ENCODE data around the gene PCDHGA4.
"Not testable (repeated sequence)": the region's sequence is repeated elsewhere in the genome, so short reads cannot be mapped to it uniquely, and the experiment has no call there.

The PCDHGA4 gene

DNA sequence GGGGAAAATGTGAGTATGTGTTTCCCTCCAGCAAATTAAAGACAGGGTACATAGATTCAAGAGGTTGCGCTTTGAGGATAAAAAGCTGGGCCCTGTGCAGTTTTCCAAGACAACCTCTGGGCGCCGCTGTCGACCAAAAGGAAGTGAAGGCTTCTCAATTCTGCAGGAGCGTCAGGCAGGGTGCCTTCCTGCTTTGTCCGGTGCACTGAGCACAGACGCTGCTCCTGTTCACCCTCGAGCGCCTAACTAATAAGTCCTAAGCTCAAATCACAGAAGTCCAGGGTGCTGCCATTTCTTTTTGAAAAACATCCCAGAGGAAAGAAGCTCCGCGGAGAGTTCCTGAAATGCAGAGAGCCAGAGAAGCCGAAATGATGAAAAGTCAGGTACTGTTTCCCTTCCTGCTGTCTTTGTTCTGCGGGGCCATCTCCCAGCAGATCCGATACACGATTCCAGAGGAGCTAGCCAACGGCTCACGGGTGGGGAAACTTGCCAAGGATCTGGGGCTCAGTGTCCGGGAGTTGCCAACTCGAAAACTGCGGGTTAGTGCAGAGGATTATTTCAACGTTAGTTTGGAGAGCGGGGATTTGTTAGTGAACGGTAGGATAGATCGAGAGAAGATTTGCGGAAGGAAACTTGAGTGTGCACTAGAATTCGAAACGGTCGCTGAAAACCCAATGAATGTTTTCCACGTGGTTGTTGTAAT is 4.8 kb upstream of the PCDHGA4 start, which contains the start of gene PCDHGB1:
Gene PCDHGB1, plus strand, starts transcription at position 183 of the 703 bp plus-strand sequence. Its CDS starts 162 bp downstream, at position 345.
- DNase-seq = peak; percentile 76

DNA sequence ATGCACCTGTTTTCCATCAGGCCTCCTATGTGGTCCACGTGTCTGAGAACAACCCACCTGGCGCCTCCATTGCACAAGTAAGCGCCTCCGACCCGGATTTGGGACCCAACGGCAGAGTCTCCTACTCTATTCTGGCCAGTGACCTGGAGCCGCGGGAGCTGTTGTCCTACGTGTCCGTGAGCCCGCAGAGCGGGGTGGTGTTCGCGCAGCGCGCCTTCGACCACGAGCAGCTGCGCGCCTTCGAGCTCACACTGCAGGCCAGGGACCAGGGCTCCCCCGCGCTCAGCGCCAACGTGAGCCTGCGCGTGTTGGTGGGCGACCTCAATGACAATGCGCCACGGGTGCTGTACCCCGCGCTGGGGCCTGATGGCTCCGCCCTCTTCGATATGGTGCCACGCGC is 3.2 kb upstream of the PCDHGA4 start:
- DNase-seq = no peak

DNA sequence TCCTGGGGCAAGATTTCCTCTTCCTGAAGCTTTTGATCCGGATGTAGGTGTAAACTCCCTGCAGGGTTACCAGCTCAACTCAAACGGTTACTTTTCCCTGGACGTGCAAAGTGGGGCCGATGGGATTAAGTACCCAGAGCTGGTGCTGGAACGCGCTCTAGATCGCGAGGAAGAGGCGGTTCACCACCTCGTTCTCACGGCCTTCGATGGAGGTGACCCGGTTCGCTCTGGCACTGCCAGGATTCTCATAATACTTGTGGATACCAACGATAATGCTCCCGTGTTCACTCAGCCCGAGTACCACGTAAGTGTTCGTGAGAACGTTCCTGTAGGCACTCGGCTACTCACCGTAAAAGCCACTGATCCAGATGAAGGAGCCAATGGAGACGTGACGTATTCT is 820 bp downstream of the PCDHGA4 start:
- DNase-seq = no peak

DNA sequence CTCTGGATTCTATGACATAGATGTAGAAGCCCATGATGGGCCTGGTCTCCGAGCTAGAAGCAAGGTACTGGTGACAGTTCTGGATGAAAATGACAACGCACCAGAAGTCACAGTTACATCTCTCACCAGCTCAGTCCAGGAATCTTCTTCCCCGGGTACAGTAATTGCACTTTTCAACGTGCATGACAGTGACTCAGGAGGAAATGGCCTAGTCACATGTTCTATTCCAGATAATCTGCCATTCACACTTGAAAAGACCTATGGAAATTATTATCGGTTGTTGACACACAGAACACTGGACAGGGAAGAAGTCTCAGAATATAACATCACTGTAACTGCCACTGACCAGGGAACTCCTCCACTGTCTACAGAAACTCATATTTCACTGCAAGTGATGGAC is 1.3 kb downstream of the PCDHGA4 start:
- no peak for DNase-seq

DNA sequence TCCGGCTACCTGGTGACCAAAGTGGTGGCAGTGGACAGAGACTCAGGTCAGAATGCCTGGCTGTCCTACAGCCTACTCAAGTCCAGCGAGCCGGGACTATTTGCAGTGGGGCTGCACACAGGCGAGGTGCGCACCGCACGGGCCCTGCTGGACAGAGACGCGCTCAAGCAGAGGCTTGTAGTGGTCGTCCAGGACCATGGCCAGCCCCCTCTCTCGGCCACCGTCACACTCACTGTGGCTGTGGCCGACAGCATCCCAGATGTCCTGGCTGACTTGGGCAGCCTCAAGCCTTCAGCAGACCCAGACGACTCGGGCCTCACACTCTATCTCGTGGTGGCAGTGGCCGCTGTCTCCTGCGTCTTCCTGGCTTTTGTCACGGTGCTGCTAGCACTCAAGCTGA is 2.1 kb downstream of the PCDHGA4 start:
- DNase-seq = no peak

DNA sequence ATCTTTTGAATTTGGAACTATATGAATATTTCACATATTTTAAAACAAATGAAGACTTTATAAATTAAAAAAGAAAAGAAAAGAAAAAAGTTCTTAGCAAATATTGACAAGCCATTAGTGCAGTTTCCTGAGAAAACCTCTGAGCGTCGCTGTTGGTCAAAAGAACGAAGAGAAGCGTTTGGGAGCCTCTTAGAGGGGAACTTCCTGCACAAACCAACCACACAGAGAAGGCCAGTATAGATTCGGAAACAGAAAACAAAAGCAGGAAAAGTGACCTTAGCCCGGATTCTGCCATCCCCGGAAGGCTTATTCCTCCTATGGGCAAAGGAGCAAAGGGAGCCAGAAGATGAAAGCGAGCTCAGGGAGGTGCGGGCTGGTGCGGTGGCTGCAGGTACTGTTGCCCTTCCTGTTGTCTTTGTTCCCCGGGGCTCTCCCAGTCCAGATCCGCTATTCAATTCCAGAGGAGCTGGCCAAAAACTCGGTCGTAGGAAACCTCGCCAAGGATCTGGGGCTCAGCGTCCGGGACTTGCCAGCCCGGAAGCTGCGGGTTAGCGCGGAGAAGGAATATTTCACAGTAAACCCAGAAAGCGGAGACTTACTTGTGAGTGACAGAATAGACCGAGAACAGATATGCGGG is 5.1 kb downstream of the PCDHGA4 start, which contains the start of gene PCDHGB2:
Gene PCDHGB2, plus strand, starts transcription at position 205 of the 637 bp plus-strand sequence. Its CDS starts 142 bp downstream, at position 347.
- DNase-seq = peak; percentile 68

DNA sequence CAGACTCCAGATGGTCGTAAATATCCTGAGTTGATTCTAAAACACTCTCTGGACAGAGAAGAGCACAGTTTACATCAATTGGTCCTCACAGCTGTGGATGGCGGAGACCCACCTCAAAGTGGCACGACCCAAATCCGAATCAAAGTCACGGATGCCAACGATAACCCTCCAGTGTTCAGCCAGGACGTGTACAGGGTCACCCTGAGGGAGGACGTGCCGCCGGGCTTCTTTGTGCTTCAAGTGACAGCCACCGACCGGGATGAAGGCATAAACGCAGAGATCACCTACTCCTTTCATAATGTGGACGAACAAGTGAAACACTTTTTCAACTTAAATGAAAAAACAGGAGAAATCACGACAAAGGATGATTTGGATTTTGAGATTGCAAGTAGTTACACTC is 5.9 kb downstream of the PCDHGA4 start:
- no peak for DNase-seq

DNA sequence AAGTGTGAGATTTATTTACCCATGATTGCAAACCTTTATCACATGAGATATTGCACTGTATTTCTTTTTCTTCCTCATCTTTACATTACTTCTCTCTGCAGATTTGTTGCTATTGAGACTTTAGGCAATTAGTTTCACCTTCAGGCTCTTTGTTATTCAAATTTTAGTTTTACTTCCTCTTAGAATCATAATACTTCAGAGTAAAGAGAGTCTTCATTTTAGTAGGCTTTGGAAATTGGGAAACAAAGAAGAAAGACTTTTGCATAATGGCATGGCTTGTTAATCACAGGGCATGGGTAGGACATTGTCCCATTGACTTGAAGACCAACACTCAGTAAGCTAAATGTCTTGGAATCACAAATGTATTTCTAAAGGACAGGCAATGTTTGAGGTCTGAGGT is 7.9 kb downstream of the PCDHGA4 start:
- no peak for DNase-seq

DNA sequence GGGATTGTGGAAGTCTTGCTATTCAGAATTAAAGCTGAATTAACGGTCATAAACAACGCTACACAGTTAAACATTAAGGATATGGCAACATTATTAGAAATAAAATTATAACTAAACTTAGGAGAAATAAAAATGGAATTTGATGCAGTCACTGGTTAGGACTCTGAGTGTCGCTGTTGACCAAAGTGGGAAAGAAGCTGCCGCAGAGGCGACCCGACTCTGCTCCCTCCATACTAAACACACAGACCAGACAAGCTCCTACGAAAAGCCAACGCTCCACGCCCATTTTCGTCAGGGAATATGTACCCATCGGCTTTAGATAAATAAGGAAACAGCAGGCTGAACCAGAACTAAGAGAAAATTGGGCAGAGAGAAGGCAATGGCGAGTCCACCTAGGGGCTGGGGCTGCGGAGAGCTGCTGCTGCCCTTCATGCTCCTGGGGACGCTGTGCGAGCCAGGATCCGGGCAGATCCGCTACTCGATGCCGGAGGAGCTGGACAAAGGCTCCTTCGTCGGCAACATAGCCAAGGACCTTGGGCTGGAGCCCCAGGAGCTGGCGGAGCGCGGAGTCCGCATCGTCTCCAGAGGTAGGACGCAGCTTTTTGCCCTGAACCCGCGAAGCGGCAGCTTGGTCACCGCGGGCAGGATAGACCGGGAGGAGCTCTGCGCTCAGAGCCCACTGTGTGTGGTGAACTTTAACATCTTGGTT is 9.3 kb downstream of the PCDHGA4 start, which contains the start of gene PCDHGA5:
Gene PCDHGA5, plus strand, starts transcription at position 211 of the 709 bp plus-strand sequence. Its CDS starts 169 bp downstream, at position 380.
- peak; percentile 21 for DNase-seq

DNA sequence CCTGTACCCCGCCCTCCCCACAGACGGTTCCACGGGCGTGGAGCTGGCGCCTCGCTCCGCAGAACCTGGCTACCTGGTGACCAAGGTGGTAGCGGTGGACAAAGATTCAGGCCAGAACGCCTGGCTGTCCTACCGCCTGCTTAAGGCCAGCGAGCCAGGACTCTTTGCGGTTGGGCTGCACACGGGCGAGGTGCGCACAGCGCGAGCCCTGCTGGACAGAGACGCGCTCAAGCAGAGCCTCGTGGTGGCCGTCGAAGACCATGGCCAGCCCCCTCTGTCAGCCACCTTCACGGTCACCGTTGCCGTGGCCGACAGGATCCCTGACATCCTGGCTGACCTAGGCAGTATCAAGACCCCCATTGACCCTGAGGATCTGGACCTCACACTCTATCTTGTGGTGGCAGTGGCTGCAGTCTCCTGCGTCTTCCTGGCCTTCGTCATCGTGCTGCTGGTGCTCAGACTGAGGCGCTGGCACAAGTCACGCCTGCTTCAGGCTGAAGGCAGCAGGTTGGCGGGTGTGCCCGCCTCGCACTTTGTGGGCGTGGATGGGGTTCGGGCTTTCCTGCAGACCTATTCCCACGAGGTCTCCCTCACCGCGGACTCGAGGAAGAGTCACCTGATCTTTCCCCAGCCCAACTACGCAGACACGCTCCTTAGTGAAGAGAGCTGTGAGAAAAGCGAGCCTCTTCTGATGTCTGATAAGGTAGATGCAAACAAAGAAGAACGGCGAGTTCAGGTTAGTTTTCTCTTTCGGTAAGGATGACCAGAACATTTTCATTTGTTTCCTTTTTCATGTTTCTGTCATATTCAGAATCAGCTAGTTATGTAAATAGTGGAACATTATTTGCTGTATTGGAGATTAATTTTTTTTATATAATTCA is 11.4 kb downstream of the PCDHGA4 start:
- DNase-seq = no peak

DNA sequence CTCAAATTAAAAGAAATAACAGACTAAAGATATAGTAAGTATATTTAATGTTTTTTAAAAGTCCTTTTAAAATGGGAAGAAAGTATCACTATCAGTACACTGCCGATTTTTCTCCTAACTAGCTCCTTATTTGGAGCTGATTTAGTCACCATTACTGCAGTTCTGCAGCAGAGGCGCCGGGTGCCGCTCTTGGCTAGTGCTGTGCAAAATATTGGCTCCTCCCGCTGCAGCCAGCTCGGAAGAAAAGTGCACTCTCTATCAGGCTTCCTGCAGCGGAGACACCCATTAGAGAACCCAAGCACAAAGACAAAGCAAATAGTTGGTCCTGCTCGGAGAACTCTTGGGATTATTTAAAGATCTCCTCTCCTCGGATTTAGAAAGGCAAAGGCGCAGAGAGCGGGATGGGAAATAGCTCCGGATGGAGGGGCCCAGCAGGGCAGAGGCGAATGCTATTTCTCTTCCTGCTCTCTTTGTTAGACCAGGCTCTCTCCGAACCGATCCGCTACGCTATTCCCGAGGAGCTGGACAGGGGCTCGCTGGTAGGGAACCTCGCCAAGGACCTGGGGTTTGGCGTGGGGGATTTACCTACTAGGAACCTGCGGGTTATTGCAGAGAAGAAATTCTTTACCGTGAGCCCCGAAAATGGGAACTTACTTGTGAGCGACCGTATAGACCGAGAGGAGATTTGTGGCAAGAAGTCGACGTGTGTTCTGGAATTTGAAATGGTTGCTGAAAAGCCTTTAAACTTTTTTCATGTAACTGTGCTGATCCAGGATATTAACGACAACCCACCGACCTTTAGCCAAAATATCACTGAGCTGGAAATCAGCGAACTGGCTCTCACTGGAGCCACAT is 15.4 kb downstream of the PCDHGA4 start, which contains the start of gene PCDHGB3:
Gene PCDHGB3, plus strand, starts transcription at position 249 of the 855 bp plus-strand sequence. Its CDS starts 153 bp downstream, at position 402.
- peak; percentile 71 for DNase-seq

DNA sequence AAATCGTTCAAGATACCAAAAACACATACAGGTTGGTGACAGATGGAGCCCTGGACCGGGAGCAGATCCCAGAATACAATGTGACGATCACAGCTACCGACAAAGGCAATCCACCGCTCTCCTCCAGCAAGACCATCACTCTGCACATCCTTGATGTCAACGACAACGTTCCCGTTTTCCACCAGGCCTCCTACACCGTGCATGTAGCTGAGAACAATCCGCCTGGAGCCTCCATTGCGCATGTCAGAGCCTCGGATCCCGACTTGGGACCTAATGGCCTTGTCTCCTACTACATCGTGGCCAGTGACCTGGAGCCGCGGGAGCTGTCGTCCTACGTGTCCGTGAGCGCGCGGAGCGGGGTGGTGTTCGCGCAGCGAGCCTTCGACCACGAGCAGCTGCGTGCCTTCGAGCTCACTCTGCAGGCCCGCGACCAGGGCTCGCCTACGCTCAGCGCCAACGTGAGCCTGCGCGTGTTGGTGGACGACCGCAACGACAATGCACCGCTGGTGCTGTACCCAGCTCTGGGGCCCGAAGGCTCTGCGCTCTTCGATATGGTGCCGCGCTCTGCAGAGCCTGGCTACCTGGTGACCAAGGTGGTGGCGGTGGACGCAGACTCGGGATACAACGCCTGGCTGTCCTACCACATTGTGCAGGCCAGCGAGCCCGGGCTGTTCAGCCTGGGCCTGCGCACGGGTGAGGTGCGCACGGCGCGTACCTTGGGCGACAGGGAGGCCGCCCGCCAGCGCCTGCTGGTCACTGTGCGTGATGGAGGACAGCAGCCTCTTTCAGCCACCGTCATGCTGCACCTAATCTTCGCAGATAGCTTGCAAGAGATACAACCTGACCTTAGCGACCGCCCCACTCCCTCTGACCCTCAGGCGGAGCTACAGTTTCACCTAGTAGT is 17.0 kb downstream of the PCDHGA4 start:
- DNase-seq = no peak

DNA sequence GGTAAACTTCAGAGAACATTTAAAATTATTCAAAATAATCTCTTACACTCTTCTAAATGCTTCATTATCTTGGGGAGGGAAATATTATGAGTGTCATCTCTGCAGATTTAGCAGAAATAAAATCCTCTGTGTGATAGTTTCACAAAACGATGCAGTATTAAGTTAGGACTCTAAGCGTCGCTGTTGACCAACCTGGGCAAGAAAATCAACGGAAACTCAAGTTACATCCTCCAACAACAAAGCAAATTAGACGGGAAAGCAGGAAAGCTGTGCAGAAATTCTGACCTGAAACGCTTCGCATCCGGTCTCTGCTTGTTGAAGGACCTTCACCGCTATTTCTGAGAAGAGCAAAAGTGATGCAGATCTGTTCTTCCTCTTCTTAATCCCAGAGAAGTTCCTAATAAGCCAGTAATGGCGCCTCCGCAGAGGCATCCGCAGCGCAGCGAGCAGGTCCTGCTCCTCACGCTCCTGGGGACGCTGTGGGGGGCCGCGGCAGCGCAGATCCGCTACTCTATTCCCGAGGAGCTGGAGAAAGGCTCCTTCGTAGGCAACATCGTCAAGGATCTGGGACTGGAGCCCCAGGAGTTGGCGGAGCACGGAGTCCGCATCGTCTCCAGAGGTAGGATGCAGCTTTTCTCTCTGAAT is 19.0 kb downstream of the PCDHGA4 start, which contains the start of gene PCDHGA6:
Gene PCDHGA6, plus strand, starts transcription at position 219 of the 645 bp plus-strand sequence. Its CDS starts 193 bp downstream, at position 412.
- peak; percentile 39 for DNase-seq

DNA sequence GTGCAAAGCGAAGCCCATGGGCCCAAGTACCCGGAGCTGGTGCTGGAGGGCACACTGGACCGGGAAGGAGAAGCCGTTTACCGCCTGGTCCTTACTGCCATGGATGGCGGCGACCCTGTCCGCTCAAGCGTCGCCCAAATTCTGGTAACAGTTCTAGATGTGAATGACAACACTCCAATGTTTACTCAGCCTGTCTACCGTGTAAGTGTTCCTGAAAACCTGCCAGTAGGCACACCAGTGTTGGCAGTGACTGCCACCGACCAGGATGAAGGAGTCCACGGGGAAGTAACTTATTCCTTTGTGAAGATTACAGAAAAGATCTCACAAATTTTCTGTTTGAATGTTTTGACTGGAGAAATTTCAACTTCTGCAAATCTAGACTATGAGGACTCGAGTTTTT is 19.8 kb downstream of the PCDHGA4 start:
- DNase-seq = no peak

DNA sequence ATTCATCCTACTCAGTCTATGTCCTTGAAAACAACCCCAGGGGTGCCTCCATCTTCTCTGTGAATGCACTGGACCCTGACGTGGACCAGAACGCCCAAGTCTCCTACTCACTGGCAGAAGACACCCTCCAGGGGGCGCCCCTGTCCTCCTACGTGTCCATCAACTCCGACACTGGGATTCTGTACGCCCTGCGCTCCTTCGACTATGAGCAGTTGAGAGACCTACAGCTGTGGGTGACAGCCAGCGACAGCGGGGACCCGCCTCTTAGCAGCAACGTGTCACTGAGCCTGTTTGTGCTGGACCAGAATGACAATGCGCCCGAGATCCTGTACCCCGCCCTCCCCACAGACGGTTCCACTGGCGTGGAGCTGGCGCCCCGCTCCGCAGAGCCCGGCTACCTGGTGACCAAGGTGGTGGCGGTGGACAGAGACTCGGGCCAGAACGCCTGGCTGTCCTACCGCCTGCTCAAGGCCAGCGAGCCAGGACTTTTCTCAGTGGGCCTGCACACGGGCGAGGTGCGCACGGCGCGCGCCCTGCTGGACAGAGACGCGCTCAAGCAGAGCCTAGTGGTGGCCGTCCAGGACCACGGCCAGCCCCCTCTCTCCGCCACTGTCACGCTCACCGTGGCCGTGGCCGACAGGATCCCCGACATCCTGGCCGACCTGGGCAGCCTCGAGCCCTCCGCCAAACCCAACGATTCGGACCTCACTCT is 20.8 kb downstream of the PCDHGA4 start:
- not testable (repeated sequence) for DNase-seq

DNA sequence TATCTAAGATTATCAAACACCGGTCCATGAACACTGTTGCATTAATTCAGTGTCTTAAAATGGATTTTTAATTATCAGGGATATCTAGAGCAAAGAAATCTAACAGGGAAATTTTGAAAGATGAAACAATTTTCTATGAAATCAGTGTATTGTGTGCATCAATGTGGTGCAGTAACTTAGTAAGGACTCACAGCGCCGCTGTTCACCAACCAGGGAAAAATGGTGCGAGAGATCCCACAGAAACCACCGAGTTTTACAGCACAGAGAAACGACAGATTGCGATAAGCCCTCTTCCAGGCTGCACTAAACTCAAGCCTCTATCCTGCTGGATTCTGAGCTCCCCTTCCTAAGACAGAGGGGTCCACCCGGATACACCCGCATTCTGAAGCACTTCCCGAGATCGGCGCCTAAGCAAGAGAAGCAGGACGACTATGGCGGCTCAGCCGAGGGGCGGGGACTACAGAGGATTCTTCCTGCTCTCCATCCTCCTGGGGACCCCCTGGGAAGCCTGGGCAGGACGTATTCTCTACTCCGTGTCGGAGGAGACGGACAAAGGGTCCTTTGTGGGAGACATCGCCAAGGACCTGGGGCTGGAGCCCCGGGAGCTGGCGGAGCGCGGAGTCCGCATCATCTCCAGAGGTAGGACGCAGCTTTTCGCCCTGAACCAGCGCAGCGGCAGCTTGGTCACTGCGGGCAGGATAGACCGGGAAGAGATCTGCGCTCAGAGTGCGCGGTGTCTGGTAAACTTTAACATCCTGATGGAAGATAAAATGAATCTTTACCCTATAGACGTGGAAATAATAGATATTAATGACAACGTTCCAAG is 27.9 kb downstream of the PCDHGA4 start, which contains the start of gene PCDHGA7:
Gene PCDHGA7, plus strand, starts transcription at position 274 of the 826 bp plus-strand sequence. Its CDS starts 158 bp downstream, at position 432.
- peak; percentile 62 for DNase-seq

DNA sequence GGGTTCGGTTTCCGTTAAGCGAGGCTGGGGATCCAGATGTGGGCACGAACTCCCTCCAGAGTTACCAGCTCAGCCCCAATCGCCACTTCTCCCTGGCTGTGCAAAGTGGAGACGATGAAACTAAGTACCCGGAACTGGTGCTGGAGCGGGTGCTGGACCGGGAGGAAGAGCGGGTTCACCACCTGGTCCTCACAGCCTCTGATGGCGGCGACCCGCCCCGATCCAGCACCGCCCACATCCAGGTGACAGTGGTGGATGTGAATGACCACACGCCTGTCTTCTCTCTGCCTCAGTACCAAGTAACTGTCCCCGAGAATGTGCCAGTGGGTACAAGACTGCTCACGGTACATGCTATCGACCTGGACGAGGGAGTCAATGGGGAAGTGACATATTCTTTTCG is 28.5 kb downstream of the PCDHGA4 start:
- DNase-seq = no peak
